Spleen (tissue), 11 donors: ENCODE results near the gene KRT23. TPM values are rescaled to one million over a fixed set of nuclear protein-coding genes. Genes with fewer than 3 reads are reported as not detected.

Experiments used
- DNase-seq: peaks from one replicate; pipeline ENCODE4 v3.0.0-alpha.2; 2020
- H3K27ac ChIP-seq, 8 donors: fragments of 200-600 bp; sonication (generic) in 7 of 8; 1 replicate in 4 of 8; 2 replicates in 4 of 8; pipeline versions ENCODE4 v1.5.0 to v1.8.0; 2016 to 2021; ENCODE audit warnings: inconsistent platforms in 4 of 8, mild to moderate bottlenecking in 4 of 8, moderate library complexity in 1 of 8
- H3K27me3 ChIP-seq, 7 donors: fragments of 200-600 bp; sonication (generic) in 6 of 7; replicated peaks in 1 of 7; 1 replicate in 4 of 7; 2 replicates in 3 of 7; pipeline versions ENCODE4 v1.5.0 to v1.8.0; 2016 to 2021; ENCODE audit warnings: inconsistent platforms in 3 of 7, mild to moderate bottlenecking in 1 of 7
- H3K36me3 ChIP-seq, 6 donors: fragments of 200-600 bp; sonication (generic) in 5 of 6; 1 replicate in 4 of 6; 2 replicates in 2 of 6; pipeline versions ENCODE4 v1.5.0 to v1.8.0; 2016 to 2021; ENCODE audit warnings: inconsistent platforms in 2 of 6
- H3K4me1 ChIP-seq, 6 donors: fragments of 200-600 bp; sonication (generic) in 5 of 6; 1 replicate in 3 of 6; 2 replicates in 3 of 6; pipeline versions ENCODE4 v1.5.0 to v1.8.0; 2016 to 2021; ENCODE audit warnings: inconsistent platforms in 3 of 6
- H3K4me3 ChIP-seq, 8 donors: fragments of 200-600 bp; sonication (generic) in 7 of 8; 1 replicate in 4 of 8; 2 replicates in 4 of 8; pipeline versions ENCODE4 v1.5.0 to v1.8.0; 2016 to 2021; ENCODE audit warnings: inconsistent platforms in 4 of 8, mild to moderate bottlenecking in 4 of 8, moderate library complexity in 2 of 8
- H3K9me3 ChIP-seq, 8 donors: fragments of 200-600 bp; sonication (generic) in 7 of 8; 1 replicate in 4 of 8; 2 replicates in 4 of 8; pipeline versions ENCODE4 v1.5.0 to v1.8.0; 2016 to 2021; ENCODE audit warnings: inconsistent platforms in 4 of 8
- POLR2A ChIP-seq, 3 donors: fragments of 450-650 bp; IDR thresholded peaks; one replicate each; pipeline ENCODE4 v1.5.1; 2017; ENCODE audit warnings: antibody characterized with exemption in 3 of 3, mild to moderate bottlenecking in 1 of 3
- POLR2AphosphoS5 ChIP-seq, 3 donors: sonication (generic); formaldehyde crosslinking; IDR thresholded peaks; one replicate each; pipeline ENCODE4 v1.5.1; 2017; ENCODE audit warnings: antibody characterized with exemption in 3 of 3
- WGBS, 5 donors: extraction: QIAGEN DNeasy Blood & Tissue Kit in 3 of 5; methylation state at CpG; one replicate each; pipeline versions ENCODE4 v1.1.5 to v1.1.7; 2013 to 2018; 5-methylcytosine and 5-hydroxymethylcytosine counted together
- intact Hi-C: fragments of 100-400 bp; cut with DNase I; formaldehyde crosslinking; loops from one replicate; pipeline ENCODE4 v1.15.0; 2023; ENCODE audit warnings: low total_unique reads
- polyA plus RNA-seq, 3 donors: library from polyadenylated mRNA; stranded (reverse); fragments of 200-250 nt; gene quantifications; one replicate each; pipeline ENCODE4 v1.2.1, GENCODE V29; 2013
- total RNA-seq, 7 donors: library from RNA; depleted of rRNA in 3 of 7; stranded (reverse); fragments of >200 nt in 3 of 7; fragmentation: NEBNext Ultra II Directional in 4 of 7; extraction: Animal tissue kit (Norgen Biotek cat#: 25700) in 4 of 7; gene quantifications; one replicate each; pipeline versions ENCODE4 v1.1.0 to v1.2.1, GENCODE V29; 2016 to 2021
- TF ChIP-seq, protein P1 (sequence below), 11 experiments: fragments of 200-600 bp in 7 of 11; fragments of 450-650 bp in 4 of 11; sonication (generic) in 4 of 11; IDR thresholded peaks in 8 of 11; conservative IDR thresholded peaks in 3 of 11; 1 replicate in 7 of 11; 2 replicates in 4 of 11; pipeline versions ENCODE4 v1.4.0 to v1.8.0; 2016 to 2021; ENCODE audit warnings: antibody characterized with exemption in 11 of 11, inconsistent platforms in 4 of 11, mild to moderate bottlenecking in 1 of 11
- donor health status: healthy with polysubstance abuse.
- donor health status: DM: no; HTN: no; CAD: no; lungs with moderate emphysema.
- donor health status: DM: no; HTN: no; CAD: no.
- donor health status: Bipolar disorder and iron deficiency.
- donor health status: healthy.
- donor health status: DM: no; HTN: no; CAD: no.
- donor health status: DM: yes; HTN: yes; CAD: no.

Gene KRT23
- total and polyA plus RNA-seq, 10 donors: 0.03 to 21.7 (median 2.9) TPM

GRCh38 chr17:40895106-40895730 is 42.2 kb downstream of the KRT23 start:
- no peak overlapping the region for H3K27ac ChIP-seq
- H3K36me3 ChIP-seq: no peaks in the 10 kb centered on the region
- TF ChIP-seq POLR2A (IDR thresholded peaks at IDR 0.05) (no peak), POLR2AphosphoS5 (IDR thresholded peaks at IDR 0.05) (no peak)
- TF ChIP-seq, protein P1, sequence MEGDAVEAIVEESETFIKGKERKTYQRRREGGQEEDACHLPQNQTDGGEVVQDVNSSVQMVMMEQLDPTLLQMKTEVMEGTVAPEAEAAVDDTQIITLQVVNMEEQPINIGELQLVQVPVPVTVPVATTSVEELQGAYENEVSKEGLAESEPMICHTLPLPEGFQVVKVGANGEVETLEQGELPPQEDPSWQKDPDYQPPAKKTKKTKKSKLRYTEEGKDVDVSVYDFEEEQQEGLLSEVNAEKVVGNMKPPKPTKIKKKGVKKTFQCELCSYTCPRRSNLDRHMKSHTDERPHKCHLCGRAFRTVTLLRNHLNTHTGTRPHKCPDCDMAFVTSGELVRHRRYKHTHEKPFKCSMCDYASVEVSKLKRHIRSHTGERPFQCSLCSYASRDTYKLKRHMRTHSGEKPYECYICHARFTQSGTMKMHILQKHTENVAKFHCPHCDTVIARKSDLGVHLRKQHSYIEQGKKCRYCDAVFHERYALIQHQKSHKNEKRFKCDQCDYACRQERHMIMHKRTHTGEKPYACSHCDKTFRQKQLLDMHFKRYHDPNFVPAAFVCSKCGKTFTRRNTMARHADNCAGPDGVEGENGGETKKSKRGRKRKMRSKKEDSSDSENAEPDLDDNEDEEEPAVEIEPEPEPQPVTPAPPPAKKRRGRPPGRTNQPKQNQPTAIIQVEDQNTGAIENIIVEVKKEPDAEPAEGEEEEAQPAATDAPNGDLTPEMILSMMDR (IDR thresholded peaks at IDR 0.05 in 8 of 11, conservative IDR thresholded peaks at IDR 0.05 in 3 of 11): no peak
- H3K4me1 ChIP-seq: no peaks in the 10 kb centered on the region
- no peak for DNase-seq
- no peaks in the 10 kb centered on the region for H3K9me3 ChIP-seq
- peaks cover 0 to 36% (median 1%) of the 10 kb centered on the region in 7 donors for H3K27me3 ChIP-seq
- WGBS, 5 donors: 60 to 67% (median 63%) methylated on average over 9 of the region's 9 CpGs
- no peak overlapping the region for H3K4me3 ChIP-seq
- intact Hi-C loops: no loop called here

- WGBS, 5 donors: 69 to 89% (median 75%) methylated on average over 2 of the region's 2 CpGs
These were observed 49.2 kb downstream of the KRT23 start for GRCh38 chr17:40888196-40888720.

GRCh38 chr17:40886090-40886489 is 51.4 kb downstream of the KRT23 start:
- Histone ChIP-seq H3K4me1 (no peaks in the 10 kb centered on the region), H3K27me3 (peaks cover 0 to 49% (median 14%) of the 10 kb centered on the region in 7 donors), H3K36me3 (no peaks in the 10 kb centered on the region), H3K9me3 (no peaks in the 10 kb centered on the region), H3K4me3 (no peak overlapping the region), H3K27ac (no peak overlapping the region)
- no peak for DNase-seq
- 69 to 84% (median 83%) methylated on average over 3 of the region's 3 CpGs for whole genome bisulfite sequencing, 5 donors
- TF ChIP-seq POLR2A (IDR thresholded peaks at IDR 0.05): no peak
- TF ChIP-seq, protein P1 (IDR thresholded peaks at IDR 0.05 in 8 of 11, conservative IDR thresholded peaks at IDR 0.05 in 3 of 11): no peak
- no peak for TF ChIP-seq POLR2AphosphoS5 (IDR thresholded peaks at IDR 0.05)
- intact Hi-C loops: no loop called here

More at GRCh38 chr17:40888196-40888720, 49.2 kb downstream of the KRT23 start:
- peaks cover 0 to 70% (median 15%) of the 10 kb centered on the region in 7 donors for H3K27me3 ChIP-seq
- H3K36me3 ChIP-seq: no peaks in the 10 kb centered on the region
- no peaks in the 10 kb centered on the region for H3K4me1 ChIP-seq
- no peak overlapping the region for H3K27ac ChIP-seq
- intact Hi-C loops: no loop called here
- DNase-seq: no peak
- TF ChIP-seq POLR2AphosphoS5 (IDR thresholded peaks at IDR 0.05) (no peak), POLR2A (IDR thresholded peaks at IDR 0.05) (no peak)
- TF ChIP-seq, protein P1 (IDR thresholded peaks at IDR 0.05 in 8 of 11, conservative IDR thresholded peaks at IDR 0.05 in 3 of 11): no peak
- H3K4me3 ChIP-seq: no peak overlapping the region
- no peaks in the 10 kb centered on the region for H3K9me3 ChIP-seq

DNA sequence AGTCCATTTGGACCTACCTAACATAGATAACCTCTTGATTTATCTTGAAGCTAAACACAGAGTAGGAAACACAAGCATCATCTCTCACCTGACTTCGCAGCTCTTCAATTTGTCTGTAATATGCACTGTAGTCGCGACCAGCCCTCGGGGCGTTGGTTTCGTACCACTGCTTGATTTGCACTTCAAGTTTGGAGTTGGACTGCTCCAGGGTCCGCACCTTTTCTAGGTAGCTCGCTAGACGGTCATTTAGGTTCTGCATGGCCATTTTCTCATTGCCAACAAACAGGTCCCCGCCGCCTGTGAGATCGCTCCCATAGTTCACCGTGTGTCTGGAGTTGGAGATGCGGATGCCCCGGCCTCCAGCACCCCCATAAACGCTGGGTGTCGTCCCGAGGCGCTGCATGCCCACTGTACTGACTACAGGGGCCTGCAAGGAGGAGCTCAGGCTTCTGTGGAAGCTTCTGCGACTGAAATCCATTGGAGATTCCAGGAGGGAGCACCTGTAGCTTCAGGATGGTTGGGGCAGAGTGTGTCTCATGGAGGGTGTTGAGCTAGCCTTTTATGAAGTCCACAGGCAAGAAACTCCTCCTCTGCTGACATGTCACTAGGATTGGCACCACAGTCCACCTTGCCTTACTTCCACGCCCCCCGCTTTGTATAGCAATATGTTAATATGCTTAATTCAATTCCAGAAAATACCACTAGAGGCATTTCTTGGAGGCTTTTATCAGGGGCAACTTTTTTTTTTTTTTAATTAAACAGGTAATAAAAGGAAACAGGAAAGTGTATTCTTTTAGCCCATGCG is 52.5 kb downstream of the KRT23 start, which contains the start of gene KRT20:
KRT20 (minus strand) TSS at position 535 of the 805 bp plus-strand sequence; CDS start at position 478, 57 bp downstream.
- intact Hi-C loops: no loop called here
- 85 to 94% (median 90%) methylated on average over 23 of the region's 23 CpGs for WGBS, 5 donors
- TF ChIP-seq POLR2AphosphoS5 (IDR thresholded peaks at IDR 0.05) (no peak), POLR2A (IDR thresholded peaks at IDR 0.05) (no peak)
- TF ChIP-seq, protein P1 (IDR thresholded peaks at IDR 0.05 in 8 of 11, conservative IDR thresholded peaks at IDR 0.05 in 3 of 11): no peak
- Histone ChIP-seq H3K36me3 (no peaks in the 10 kb centered on the region), H3K4me3 (no peak within 1 kb of the TSS), H3K4me1 (no peaks in the 10 kb centered on the region), H3K27ac (no peak within 1 kb of the TSS), H3K27me3 (peaks cover 0 to 45% (median 10%) of the 10 kb centered on the region in 7 donors), H3K9me3 (no peaks in the 10 kb centered on the region)
- DNase-seq: no peak
